22Rv1 (cell line): ENCODE data around the gene SLC1A1.

Experiments used
- CTCF ChIP-seq: fragments of 450-650 bp; IDR thresholded peaks from 2 replicates; pipeline ENCODE4 v1.5.1; 2017; ENCODE audit warnings: mild to moderate bottlenecking
- ZFX ChIP-seq: fragments of 450-650 bp; IDR thresholded peaks from 2 replicates; pipeline ENCODE4 v1.6.1; 2017; ENCODE audit warnings: antibody characterized with exemption, borderline replicate concordance

- no peak for TF ChIP-seq CTCF
- TF ChIP-seq ZFX = no peak
Measured at GRCh38 chr9:4502444-4502843, 12.2 kb downstream of the SLC1A1 start.
